GM15510 (cell line): Measurements from ENCODE around the gene NXNL2.

Experiments used
- POLR2A ChIP-seq: IDR thresholded peaks from 3 replicates; pipeline ENCODE4 v1.6.1; 2011; ENCODE audit warnings: borderline replicate concordance; ENCODE audit not compliant: insufficient read length; ENCODE audit errors: extremely low read depth

Gene NXNL2

GRCh38 chr9:88534456-88535225 lies at the start of gene NXNL2:
NXNL2 (plus strand) TSS chr9:88535178; CDS start chr9:88535435, 257 bp downstream.
- TF ChIP-seq POLR2A, result no peak

- TF ChIP-seq POLR2A, result no peak
These were observed 46.8 kb upstream of the NXNL2 start for GRCh38 chr9:88488166-88488565.

- TF ChIP-seq POLR2A, result no peak
These were observed 39.8 kb upstream of the NXNL2 start for GRCh38 chr9:88494983-88495721.

GRCh38 chr9:88497224-88497623 lies 37.8 kb upstream of the NXNL2 start:
- TF ChIP-seq POLR2A, result no peak

GRCh38 chr9:88498880-88499279 lies 36.1 kb upstream of the NXNL2 start:
- no peak for TF ChIP-seq POLR2A

- TF ChIP-seq POLR2A, result no peak
These were observed 33.9 kb upstream of the NXNL2 start for GRCh38 chr9:88501086-88501485.

- no peak for TF ChIP-seq POLR2A
These were observed 32.4 kb upstream of the NXNL2 start for GRCh38 chr9:88502552-88503034.

- no peak for TF ChIP-seq POLR2A
These were observed 31.7 kb upstream of the NXNL2 start for GRCh38 chr9:88503081-88503844.

GRCh38 chr9:88503845-88504764 lies 30.9 kb upstream of the NXNL2 start:
- TF ChIP-seq POLR2A, result no peak

GRCh38 chr9:88508326-88508725 lies 26.7 kb upstream of the NXNL2 start:
- TF ChIP-seq POLR2A, result no peak

GRCh38 chr9:88511906-88512305 lies 23.1 kb upstream of the NXNL2 start:
- TF ChIP-seq POLR2A, result no peak

- no peak for TF ChIP-seq POLR2A
These were observed 20.7 kb upstream of the NXNL2 start for GRCh38 chr9:88514247-88514646.

- TF ChIP-seq POLR2A, result no peak
These were observed 13.7 kb upstream of the NXNL2 start for GRCh38 chr9:88521308-88521707.

- TF ChIP-seq POLR2A, result no peak
These were observed 12.6 kb upstream of the NXNL2 start for GRCh38 chr9:88522360-88522759.
